8988T (cell line): ENCODE data around the gene CELA2B.
"Not testable (repeated sequence)": the region's sequence is repeated elsewhere in the genome, so short reads cannot be mapped to it uniquely, and the experiment has no call there.

Source experiments
- DNase-seq: peaks from one replicate; pipeline ENCODE4 v3.0.0; 2011

CELA2B gene

DNA sequence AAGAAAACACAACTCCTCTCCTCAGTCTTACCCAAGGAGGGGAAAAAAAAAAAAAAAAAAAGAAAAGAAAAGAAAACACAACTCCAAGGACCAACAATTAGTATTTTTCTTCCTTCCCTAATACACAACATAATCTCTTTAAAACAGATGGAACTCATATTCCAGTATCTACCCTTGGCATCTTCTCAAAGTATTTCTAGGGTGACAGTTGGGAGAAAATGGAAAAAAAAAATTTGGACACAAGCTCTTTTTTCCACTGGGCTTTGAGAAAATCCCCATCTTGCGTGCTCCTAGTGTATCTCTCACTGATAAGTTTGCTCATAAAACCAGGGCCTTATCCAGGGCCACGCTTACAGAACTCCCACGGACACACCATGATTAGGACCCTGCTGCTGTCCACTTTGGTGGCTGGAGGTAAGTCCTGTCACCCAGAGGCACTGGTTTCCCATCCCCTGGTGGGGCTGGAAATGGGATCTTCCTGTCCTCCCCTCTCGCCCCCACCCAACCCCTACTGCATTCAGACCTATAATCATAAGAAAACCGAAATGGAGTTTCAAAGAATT lies at the start of gene CELA2B:
CELA2B (plus strand) TSS at position 353 of the 563 bp plus-strand sequence; CDS start at position 375, 22 bp downstream.
- DNase-seq, result no peak

DNA sequence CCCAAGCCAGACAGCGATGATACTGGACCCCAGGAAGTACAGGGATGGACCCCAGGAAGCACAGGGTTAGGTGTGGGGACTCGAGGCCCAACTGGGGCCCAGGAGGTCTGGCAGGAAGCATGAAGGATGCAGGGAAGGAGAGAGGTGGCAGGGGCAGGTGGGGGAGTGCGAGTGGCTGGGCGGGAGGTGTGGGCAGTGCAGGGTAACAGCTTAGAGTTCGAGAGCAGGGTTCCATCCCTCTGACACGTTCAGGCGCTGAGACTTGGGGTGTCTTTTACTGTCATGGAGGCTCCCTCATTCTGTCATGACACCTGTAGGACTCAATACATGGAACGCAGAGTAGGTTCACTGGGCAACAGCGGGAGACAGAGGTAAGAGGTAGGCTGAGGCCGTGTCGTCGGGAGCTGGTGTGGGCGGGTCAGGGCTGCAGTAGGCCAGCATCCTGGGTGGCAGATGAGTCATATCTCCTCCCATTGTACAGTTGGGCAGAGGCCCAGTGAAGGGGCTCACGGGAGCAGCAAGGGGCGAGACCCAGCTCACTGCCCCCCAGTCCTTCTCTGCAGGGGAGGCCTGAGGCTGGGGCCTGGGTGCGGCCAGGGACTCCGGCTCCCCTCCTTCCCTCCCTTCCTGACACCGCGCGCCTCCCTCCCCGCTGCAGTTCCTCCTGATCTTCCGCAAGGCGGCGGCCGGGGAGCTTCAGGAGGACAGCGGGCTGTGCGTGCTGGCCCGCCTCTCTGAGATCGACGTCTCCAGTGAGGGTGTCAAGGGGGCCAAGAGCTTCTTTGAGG lies 49.2 kb upstream of the CELA2B start:
- no peak for DNase-seq

DNA sequence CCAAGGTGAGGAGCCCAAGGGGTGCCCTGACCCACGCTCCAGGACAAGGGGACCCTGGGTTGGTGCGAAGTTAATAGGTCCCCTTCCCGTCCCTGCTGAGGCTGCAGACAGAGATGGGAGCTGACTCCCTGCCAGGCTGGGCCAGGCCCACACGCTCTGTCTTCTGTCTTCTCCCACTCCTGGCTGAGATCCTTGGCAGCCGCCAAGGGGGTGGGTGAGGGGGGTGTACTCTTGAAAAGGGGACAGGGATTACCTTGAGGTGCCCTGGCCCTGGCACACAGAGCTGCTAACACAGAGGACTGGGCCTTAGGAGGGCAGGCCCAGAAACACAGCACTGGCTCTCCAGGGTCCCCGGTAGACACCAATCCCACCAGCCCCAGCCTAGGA lies 48.6 kb upstream of the CELA2B start:
- DNase-seq, result no peak

DNA sequence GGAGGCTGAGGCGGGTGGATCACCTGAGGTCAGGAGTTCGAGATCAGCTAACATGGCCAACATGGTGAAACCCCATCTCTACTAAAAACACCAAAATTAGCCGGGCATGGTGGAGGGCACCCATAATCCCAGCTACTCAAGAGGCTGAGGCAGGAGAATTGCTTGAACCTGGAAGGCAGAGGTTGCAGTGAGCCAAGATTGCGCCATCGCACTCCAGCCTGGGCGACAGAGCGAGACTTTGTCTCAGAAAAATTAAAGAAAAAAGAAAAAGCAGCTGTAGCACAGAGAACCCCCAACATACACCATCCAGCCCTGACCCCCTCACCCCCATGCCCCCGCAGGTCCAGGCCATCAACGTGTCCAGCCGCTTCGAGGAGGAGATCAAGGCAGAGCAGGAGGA lies 47.7 kb upstream of the CELA2B start:
- not testable (repeated sequence) for DNase-seq

DNA sequence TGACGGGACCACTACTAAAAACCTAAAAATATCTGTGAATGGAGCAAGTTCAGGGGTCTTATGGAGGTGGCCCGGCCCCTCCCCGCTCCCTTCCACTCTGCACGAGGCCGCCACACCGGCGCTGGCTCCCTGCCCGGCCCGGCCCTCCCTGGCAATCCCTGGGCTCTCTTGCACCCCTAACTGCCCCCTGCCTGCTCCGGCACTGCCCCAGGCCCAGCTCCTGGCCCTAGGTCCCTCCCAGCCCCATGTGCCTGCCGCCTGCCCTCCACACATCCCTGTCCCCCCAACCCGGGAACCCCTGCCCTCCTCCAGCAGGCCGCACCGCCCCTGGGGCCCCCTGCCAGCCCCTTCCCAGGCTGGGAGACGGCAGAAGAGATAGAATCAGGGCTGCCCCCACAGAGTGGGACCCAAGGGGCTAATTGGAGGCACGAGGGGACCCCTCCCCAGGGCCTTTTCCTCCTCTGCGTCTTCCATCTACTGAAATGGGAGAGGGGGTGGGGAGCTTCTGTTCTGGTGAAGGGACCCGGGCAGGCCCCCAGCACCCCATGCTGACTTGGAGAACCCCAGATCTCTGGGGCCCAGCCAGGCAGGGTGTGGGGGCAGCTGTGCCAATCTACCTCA lies 47.0 kb upstream of the CELA2B start:
- DNase-seq, result no peak

DNA sequence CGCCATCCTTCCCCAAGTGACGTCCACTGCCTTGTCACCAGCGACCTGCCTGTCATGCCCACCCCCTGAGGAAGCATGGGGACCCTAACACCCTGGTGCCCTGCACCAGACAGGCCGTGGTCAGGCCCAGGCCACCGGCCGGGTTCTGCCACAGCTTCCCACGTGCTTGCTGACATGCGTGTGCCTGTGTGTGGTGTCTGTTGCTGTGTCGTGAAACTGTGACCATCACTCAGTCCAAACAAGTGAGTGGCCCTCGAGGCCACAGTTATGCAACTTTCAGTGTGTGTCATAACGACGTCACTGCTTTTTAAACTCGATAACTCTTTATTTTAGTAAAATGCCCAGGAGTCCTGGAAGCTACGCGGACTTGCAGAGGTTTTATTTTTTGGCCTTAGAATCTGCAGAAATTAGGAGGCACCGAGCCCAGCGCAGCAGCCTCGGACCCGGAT lies 46.2 kb upstream of the CELA2B start:
- DNase-seq, result no peak

DNA sequence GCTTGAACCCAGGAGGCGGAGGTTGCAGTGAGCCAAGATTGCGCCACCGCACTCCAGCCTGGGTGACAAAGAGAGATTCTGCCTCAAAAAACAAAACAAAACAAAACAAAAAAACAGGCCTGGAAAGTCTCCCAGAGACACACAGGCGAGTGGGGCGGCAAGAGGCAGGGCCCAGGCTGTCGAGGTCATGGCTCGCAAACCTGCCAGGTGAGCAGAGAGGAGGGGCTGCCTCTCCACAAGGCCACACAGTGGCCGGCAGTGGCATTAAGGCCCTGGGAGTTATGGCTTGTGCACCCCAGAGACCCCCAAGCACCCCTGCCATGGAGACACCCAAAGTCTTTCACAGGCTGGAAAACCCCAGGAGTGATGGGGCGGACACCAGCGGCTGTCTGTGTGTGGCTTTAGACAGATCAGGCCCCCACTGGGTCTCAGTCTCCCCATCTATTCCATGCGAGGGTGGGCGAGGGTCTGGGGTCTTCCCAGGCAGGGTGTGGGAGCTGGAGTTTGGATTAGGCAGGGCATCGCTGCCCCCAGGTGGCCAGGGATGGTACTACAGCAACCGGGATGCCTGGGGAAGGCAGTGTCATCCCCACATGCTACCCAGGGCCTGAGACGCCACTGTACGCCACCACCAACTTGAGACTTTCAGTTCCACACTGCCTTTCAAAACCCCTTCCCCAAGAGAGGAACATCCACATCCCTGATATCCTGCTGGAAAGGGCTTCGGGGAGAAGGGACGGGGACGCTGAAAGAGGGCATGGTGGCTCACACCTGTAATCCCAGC lies 44.9 kb upstream of the CELA2B start:
- no peak for DNase-seq

DNA sequence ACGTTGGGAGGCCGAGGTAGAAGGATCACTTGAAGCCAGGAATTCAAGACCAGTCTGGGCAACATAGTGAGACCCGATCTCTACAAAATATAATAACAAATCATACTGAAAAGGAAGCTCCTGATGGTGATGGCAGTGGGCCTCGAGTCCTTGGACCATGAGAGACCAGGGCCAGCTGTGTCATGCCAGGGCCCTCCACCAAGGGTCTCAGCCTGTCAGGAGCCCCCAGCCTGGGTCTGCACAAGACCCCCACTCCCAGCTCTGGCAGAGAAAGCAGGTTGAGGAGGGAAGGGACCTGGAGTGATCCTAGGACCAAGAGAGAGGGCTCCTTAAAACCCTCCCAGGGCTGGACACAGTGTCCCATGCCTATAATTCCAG lies 44.3 kb upstream of the CELA2B start:
- no peak for DNase-seq

DNA sequence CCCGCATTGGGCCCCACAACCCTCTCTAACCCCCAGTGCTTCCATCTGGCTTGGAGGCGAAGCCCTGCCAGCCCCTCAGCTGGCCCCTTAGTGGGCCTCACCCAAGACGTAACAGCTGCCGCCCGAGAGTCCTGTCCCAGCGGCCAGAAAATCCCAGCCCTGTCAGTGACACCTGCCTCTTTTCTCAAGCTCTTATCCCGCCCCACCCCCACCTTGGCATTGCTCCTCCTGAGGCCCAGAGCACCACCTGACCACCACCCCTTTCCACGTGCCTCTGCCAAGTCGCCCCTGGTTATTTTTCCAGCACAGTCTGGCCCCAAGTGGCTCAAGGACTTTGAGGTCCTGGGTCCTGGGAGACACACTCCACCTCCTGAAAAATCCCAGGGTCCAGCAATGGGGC lies 43.6 kb upstream of the CELA2B start:
- DNase-seq, result no peak

DNA sequence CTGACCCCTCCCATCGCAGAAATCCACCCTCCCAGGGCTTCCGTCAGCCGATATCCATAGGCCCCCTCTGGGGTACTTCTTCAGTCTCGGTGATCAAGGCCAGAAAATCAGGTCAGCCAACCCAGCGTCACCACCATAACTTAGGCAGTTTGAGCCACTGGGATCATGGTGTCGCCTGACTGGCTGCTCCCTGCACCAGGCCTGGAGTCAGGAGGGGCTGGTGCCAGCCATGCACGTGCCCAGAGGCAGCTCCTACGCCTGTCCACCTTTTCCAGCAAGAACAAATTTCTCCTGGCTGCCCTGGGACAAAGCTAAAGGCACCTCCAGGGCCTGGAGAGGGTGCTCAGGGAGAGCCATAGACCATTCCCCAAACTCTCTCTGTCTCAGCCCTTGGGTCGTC lies 42.4 kb upstream of the CELA2B start:
- DNase-seq, result no peak

DNA sequence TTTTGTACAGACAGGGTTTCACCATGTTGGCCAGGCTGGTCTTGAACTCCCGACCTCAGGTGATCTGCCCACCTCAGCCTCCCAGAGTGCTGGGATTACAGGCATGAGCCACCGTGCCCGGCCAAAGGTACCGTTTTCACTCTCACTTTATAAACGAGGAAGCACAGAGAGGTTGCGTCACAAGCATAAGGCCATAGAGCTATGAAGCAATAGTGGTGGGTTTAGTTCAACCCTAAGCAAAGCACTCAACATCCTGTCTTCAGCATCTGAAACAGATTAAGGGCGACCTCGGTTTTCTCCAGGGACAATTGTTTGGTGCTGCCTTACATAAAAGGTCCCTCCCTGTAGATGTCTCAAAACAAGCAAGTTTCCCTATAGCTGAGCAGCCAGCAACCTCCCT lies 41.2 kb upstream of the CELA2B start:
- not testable (repeated sequence) for DNase-seq

DNA sequence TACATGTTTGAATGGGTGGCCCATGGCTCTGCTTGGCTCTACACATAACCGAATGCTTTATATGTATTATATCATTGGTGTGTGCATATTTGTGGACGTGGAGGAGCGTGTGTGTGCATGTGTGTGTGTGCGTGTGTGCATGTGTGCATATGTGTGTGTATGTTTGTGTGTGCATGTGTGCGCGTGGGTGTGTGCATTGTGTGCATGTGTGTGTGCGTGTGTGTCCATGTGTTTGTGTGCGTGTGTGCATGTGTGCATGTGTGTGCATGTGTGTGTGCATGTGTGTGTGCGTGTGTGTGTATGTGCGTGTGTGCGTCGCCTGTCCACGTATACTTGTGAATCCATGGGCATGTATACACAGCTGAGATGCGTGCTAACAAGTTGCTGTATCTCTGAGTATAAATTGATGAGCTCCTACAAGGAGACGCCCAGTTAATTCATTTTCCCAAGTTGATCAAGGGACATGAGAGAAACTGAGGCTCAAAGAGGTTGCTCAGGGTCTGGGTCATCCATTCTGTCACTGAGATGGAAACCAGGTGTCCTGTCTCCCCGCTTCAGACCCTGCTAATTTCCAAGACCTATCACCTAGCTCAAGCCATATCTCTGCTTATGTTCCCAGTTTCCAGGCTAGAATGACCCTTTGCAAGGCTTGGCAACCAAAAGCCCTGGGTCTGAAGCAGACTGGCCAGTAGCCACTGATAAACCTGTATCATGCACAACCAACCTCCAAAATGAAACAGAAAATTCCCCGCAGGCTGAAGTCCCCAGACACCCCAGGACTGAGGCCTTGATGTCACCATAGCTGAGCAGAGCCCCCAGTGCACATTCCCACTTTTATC lies 40.4 kb upstream of the CELA2B start:
- no peak for DNase-seq

DNA sequence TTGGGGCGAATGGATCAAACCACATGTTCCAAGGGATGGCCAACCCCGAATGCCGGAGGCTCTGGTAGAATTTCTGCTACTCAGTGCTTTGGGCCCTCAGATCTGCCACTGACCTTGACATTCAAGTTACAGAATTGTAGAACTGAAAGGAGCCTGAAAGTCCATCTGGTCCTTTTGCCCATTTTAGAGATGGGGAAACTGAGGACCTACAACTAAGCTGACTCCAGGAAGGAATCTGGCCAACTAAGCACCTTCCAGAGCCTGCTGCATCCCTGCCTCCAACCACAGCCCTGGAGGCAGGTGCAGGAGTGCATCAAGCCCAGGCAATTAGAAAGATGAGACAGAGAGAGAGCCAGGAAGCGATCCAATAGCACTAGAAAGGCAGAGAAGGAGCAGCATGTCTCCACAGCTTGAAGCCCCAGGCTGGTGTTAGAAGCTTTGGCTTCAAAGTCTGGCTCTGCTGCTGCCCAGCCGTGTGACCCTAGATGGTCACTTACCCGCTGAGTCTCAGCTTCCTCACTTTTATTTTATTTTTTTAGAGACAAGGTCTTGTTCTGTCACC lies 38.9 kb upstream of the CELA2B start:
- no peak for DNase-seq

DNA sequence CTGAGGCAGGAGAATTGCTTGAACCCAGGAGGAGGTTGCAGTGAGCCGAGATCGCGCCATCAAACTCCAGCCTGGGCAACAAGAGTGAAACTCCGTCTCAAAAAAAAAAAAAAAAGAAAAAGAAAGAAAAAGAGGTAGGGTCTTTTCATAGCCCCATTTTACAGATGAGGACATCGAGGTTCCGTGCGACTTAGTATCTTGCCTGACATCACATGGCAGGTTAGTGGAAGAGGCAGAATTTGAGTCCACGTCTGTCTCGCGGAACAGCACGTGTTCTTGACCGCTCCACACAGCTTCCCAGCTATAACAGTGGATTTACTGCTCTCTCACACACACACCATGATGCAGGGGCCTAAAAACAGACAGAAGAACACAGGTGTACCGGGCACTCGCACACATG lies 36.6 kb upstream of the CELA2B start:
- no peak for DNase-seq

DNA sequence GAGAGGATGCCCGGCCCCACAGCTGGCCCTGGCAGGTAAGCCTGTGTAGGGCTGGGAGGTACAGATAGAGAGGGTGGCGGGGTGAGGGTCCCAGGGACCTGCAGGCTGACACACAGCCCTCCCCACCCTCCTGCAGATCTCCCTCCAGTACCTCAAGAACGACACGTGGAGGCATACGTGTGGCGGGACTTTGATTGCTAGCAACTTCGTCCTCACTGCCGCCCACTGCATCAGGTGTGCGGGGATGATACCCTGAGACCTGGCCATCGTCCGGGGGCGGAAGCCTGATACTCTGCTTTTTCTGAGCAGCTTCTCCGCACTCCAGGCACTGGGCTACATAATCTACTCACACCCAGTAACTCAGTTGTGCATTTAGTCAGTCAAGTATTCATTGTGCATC lies 35.5 kb upstream of the CELA2B start:
- no peak for DNase-seq

DNA sequence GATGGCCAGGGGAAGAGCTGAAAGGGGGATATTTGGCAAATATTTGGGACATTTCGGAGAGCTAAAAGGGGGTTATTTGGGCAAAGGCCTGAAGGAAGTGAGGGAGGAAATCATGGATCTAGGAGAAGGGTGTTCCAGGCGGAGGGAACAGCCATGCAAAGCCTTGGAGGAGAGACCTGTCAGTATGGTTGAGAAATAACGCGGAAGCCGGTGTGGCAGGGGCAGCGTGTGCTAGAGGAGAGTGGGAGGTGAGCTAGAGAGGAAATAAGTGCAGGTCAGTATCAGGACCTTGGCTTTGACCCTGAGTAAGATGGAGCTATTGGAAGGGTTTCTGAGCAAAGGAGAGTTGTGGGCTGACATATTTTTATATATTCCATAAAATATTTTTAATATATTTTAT lies 34.7 kb upstream of the CELA2B start:
- DNase-seq, result no peak

DNA sequence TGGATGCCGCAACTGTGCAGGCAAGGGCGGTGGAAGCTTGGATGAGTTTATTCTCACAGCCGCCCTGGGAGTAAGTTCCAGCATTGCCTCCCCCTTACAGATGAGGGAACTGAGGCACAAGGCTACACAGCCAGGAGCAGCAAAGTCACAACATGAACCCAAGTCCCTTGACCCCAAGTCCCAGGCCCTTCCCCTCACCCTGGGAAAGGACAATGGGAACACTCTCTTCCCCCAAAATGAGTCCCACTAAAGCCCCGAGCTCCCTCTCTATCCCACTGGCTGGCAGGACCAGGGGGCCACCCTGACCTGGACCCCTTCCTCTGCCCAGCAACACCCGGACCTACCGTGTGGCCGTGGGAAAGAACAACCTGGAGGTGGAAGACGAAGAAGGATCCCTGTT lies 33.8 kb upstream of the CELA2B start:
- no peak for DNase-seq

DNA sequence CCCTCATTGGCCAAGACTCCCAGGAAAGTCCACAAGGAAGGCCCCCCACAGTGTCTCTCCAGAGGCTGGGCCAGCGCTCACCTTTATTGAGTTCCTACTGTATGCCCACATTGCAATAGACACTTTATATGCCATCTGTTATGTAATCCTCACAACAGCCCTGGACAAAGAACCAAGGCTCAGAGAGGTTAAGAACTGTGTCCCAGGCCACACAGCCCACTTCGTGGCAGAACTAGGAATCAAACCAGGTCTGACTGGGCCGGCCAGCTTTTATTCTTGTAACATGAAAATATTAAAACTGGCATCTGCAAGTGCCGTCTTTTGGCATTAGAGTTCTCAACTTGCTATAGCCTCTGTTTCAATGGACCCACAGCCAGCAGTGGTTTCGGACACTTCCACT lies 33.1 kb upstream of the CELA2B start:
- no peak for DNase-seq

DNA sequence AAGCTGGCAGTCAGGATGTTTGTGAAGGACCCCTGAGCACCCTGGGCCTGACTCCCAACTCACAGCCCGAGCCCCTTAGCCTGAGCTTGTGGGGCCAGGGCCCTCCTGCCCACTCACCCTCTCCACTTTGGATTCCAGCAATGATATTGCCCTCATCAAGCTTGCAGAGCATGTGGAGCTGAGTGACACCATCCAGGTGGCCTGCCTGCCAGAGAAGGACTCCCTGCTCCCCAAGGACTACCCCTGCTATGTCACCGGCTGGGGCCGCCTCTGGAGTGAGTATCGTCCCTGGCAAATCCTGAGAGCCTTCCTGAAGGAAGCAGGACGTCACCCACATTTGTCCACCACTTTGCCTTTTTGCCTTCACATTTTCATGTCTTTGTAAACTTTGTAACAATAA lies 32.6 kb upstream of the CELA2B start:
- DNase-seq, result no peak

DNA sequence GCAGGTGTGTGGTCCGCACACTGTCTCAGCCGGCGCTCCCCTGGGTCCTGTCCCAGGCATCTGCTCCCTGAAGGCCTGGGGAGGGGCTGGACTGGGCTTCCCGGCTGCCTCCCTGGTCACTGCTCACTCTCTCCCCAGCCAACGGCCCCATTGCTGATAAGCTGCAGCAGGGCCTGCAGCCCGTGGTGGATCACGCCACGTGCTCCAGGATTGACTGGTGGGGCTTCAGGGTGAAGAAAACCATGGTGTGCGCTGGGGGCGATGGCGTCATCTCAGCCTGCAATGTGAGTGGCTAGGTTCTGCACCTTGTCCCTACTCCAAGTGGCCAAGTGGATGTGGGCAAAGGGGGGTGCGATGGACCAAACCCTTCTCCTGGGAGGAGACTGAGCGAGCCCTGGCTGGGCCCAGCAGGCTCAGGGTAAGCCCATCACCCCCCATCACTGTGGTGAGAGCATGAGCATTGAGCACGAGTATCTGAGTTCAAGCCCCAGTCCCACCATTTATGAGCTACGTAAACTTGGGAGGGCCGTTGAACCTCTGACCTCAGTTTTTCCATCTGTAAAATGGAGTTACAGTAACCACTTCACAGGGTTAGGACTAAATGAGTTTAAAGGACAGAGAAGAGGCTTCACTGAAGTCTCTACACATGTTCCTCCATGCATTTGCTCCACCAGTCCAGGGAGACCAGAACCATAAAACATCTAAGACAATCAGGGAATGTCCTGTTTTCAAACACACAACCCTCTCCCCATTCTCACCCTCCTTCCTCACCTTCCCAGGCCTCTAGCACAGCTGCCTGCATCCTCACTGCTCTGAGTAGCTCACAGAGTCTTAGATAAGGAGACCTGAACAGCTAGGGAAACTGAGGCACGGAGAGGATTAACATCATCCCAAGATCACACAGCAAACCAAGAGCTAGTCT lies 31.2 kb upstream of the CELA2B start:
- DNase-seq, result no peak
